Uterus (tissue), 2 donors: ENCODE measurements around the gene FOLR1.

Experiments
- POLR2A ChIP-seq, 2 donors: fragments of 450-650 bp; IDR thresholded peaks; one replicate each; pipeline ENCODE4 v1.6.1; 2016; ENCODE audit warnings: antibody characterized with exemption in 2 of 2, mild to moderate bottlenecking in 1 of 2, moderate library complexity in 1 of 2
- TF ChIP-seq, protein P1 (sequence below), 4 experiments: fragments of 200-600 bp in 2 of 4; fragments of 450-650 bp in 2 of 4; sonication (generic) in 2 of 4; IDR thresholded peaks; one replicate each; pipeline ENCODE4 v1.5.1; 2016 to 2019; ENCODE audit warnings: antibody characterized with exemption in 4 of 4, mild to moderate bottlenecking in 2 of 4, moderate library complexity in 1 of 4

DNA sequence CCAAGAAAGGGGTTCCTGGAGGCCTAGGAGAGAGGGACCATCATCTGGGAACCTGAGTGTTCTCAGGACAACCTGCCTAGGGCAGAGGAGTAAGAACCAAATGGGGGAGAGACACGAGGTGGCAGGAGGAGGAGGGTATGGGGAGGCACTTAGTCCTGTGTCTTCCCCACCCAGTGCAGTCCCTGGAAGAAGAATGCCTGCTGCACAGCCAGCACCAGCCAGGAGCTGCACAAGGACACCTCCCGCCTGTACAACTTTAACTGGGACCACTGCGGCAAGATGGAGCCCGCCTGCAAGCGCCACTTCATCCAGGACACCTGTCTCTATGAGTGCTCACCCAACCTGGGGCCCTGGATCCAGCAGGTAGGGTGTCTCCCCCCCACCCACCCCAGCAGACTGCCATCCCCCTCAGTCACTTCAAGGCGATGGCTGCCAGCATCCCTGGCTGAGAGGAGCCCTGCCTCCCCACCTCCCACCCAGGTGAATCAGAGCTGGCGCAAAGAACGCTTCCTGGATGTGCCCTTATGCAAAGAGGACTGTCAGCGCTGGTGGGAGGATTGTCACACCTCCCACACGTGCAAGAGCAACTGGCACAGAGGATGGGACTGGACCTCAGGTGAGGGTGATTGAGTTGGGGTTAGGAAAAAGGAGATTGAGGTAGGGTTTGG lies 28.9 kb downstream of the FOLR1 start:
- TF ChIP-seq, protein P1, sequence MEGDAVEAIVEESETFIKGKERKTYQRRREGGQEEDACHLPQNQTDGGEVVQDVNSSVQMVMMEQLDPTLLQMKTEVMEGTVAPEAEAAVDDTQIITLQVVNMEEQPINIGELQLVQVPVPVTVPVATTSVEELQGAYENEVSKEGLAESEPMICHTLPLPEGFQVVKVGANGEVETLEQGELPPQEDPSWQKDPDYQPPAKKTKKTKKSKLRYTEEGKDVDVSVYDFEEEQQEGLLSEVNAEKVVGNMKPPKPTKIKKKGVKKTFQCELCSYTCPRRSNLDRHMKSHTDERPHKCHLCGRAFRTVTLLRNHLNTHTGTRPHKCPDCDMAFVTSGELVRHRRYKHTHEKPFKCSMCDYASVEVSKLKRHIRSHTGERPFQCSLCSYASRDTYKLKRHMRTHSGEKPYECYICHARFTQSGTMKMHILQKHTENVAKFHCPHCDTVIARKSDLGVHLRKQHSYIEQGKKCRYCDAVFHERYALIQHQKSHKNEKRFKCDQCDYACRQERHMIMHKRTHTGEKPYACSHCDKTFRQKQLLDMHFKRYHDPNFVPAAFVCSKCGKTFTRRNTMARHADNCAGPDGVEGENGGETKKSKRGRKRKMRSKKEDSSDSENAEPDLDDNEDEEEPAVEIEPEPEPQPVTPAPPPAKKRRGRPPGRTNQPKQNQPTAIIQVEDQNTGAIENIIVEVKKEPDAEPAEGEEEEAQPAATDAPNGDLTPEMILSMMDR (IDR thresholded peaks at IDR 0.05) = no peak
- TF ChIP-seq POLR2A (IDR thresholded peaks at IDR 0.05) = no peak
